Spleen (tissue), 11 donors: Measurements from ENCODE around the gene TCAIM. TPM values are rescaled to one million over a fixed set of nuclear protein-coding genes. Genes with fewer than 3 reads are reported as not detected.

Source experiments
- DNase-seq: peaks from one replicate; pipeline ENCODE4 v3.0.0-alpha.2; 2020
- H3K27ac ChIP-seq, 8 donors: fragments of 200-600 bp; sonication (generic) in 7 of 8; 1 replicate in 4 of 8; 2 replicates in 4 of 8; pipeline versions ENCODE4 v1.5.0 to v1.8.0; 2016 to 2021; ENCODE audit warnings: inconsistent platforms in 4 of 8, mild to moderate bottlenecking in 4 of 8, moderate library complexity in 1 of 8
- H3K27me3 ChIP-seq, 7 donors: fragments of 200-600 bp; sonication (generic) in 6 of 7; replicated peaks in 1 of 7; 1 replicate in 4 of 7; 2 replicates in 3 of 7; pipeline versions ENCODE4 v1.5.0 to v1.8.0; 2016 to 2021; ENCODE audit warnings: inconsistent platforms in 3 of 7, mild to moderate bottlenecking in 1 of 7
- H3K36me3 ChIP-seq, 6 donors: fragments of 200-600 bp; sonication (generic) in 5 of 6; 1 replicate in 4 of 6; 2 replicates in 2 of 6; pipeline versions ENCODE4 v1.5.0 to v1.8.0; 2016 to 2021; ENCODE audit warnings: inconsistent platforms in 2 of 6
- H3K4me1 ChIP-seq, 6 donors: fragments of 200-600 bp; sonication (generic) in 5 of 6; 1 replicate in 3 of 6; 2 replicates in 3 of 6; pipeline versions ENCODE4 v1.5.0 to v1.8.0; 2016 to 2021; ENCODE audit warnings: inconsistent platforms in 3 of 6
- H3K4me3 ChIP-seq, 8 donors: fragments of 200-600 bp; sonication (generic) in 7 of 8; 1 replicate in 4 of 8; 2 replicates in 4 of 8; pipeline versions ENCODE4 v1.5.0 to v1.8.0; 2016 to 2021; ENCODE audit warnings: inconsistent platforms in 4 of 8, mild to moderate bottlenecking in 4 of 8, moderate library complexity in 2 of 8
- H3K9me3 ChIP-seq, 8 donors: fragments of 200-600 bp; sonication (generic) in 7 of 8; 1 replicate in 4 of 8; 2 replicates in 4 of 8; pipeline versions ENCODE4 v1.5.0 to v1.8.0; 2016 to 2021; ENCODE audit warnings: inconsistent platforms in 4 of 8
- CTCF ChIP-seq, 11 experiments: fragments of 200-600 bp in 7 of 11; fragments of 450-650 bp in 4 of 11; sonication (generic) in 4 of 11; IDR thresholded peaks in 8 of 11; conservative IDR thresholded peaks in 3 of 11; 1 replicate in 7 of 11; 2 replicates in 4 of 11; pipeline versions ENCODE4 v1.4.0 to v1.8.0; 2016 to 2021; ENCODE audit warnings: antibody characterized with exemption in 11 of 11, inconsistent platforms in 4 of 11, mild to moderate bottlenecking in 1 of 11
- POLR2A ChIP-seq, 3 donors: fragments of 450-650 bp; IDR thresholded peaks; one replicate each; pipeline ENCODE4 v1.5.1; 2017; ENCODE audit warnings: antibody characterized with exemption in 3 of 3, mild to moderate bottlenecking in 1 of 3
- POLR2AphosphoS5 ChIP-seq, 3 donors: sonication (generic); formaldehyde crosslinking; IDR thresholded peaks; one replicate each; pipeline ENCODE4 v1.5.1; 2017; ENCODE audit warnings: antibody characterized with exemption in 3 of 3
- WGBS, 5 donors: extraction: QIAGEN DNeasy Blood & Tissue Kit in 3 of 5; methylation state at CpG; one replicate each; pipeline versions ENCODE4 v1.1.5 to v1.1.7; 2013 to 2018; 5-methylcytosine and 5-hydroxymethylcytosine counted together
- intact Hi-C: fragments of 100-400 bp; cut with DNase I; formaldehyde crosslinking; loops from one replicate; pipeline ENCODE4 v1.15.0; 2023; ENCODE audit warnings: low total_unique reads
- polyA plus RNA-seq, 3 donors: library from polyadenylated mRNA; stranded (reverse); fragments of 200-250 nt; gene quantifications; one replicate each; pipeline ENCODE4 v1.2.1, GENCODE V29; 2013
- total RNA-seq, 7 donors: library from RNA; depleted of rRNA in 3 of 7; stranded (reverse); fragments of >200 nt in 3 of 7; fragmentation: NEBNext Ultra II Directional in 4 of 7; extraction: Animal tissue kit (Norgen Biotek cat#: 25700) in 4 of 7; gene quantifications; one replicate each; pipeline versions ENCODE4 v1.1.0 to v1.2.1, GENCODE V29; 2016 to 2021
- donor health status: healthy with polysubstance abuse.
- donor health status: DM: no; HTN: no; CAD: no; lungs with moderate emphysema.
- donor health status: DM: no; HTN: no; CAD: no.
- donor health status: Bipolar disorder and iron deficiency.
- donor health status: healthy.
- donor health status: DM: no; HTN: no; CAD: no.
- donor health status: DM: yes; HTN: yes; CAD: no.

TCAIM gene
- total and polyA plus RNA-seq, 10 donors, result 7.2 to 31.7 (median 22.9) TPM

GRCh38 chr3:44292947-44293346 is 45.6 kb upstream of the TCAIM start:
- H3K27ac ChIP-seq, result no peak overlapping the region
- no peaks in the 10 kb centered on the region for H3K4me1 ChIP-seq
- TF ChIP-seq CTCF (IDR thresholded peaks at IDR 0.05 in 8 of 11, conservative IDR thresholded peaks at IDR 0.05 in 3 of 11), result no peak
- TF ChIP-seq POLR2AphosphoS5 (IDR thresholded peaks at IDR 0.05), result no peak
- TF ChIP-seq POLR2A (IDR thresholded peaks at IDR 0.05), result no peak
- WGBS, 5 donors, result 82 to 97% (median 93%) methylated on average over 1 of the region's 1 CpG
- no peak for DNase-seq
- H3K36me3 ChIP-seq, result no peaks in the 10 kb centered on the region
- peaks cover 0 to 21% (median 3%) of the 10 kb centered on the region in 7 donors for H3K27me3 ChIP-seq
- intact Hi-C loops, result no loop called here
- no peaks in the 10 kb centered on the region for H3K9me3 ChIP-seq
- H3K4me3 ChIP-seq, result no peak overlapping the region

GRCh38 chr3:44297255-44297654 is 41.3 kb upstream of the TCAIM start:
- no peaks in the 10 kb centered on the region for H3K36me3 ChIP-seq
- DNase-seq, result no peak
- H3K9me3 ChIP-seq, result no peaks in the 10 kb centered on the region
- H3K4me1 ChIP-seq, result no peaks in the 10 kb centered on the region
- peaks cover 0 to 10% (median 3%) of the 10 kb centered on the region in 7 donors for H3K27me3 ChIP-seq
- H3K4me3 ChIP-seq, result no peak overlapping the region
- no peak overlapping the region for H3K27ac ChIP-seq
- intact Hi-C loops, result no loop called here
- TF ChIP-seq POLR2AphosphoS5 (IDR thresholded peaks at IDR 0.05) (no peak), POLR2A (IDR thresholded peaks at IDR 0.05) (no peak), CTCF (IDR thresholded peaks at IDR 0.05 in 8 of 11, conservative IDR thresholded peaks at IDR 0.05 in 3 of 11) (no peak)

- Histone ChIP-seq H3K4me1 (no peaks in the 10 kb centered on the region), H3K36me3 (no peaks in the 10 kb centered on the region), H3K27ac (no peak overlapping the region), H3K9me3 (no peaks in the 10 kb centered on the region), H3K4me3 (no peak overlapping the region), H3K27me3 (peaks cover 0 to 4% (median 0%) of the 10 kb centered on the region in 7 donors)
- intact Hi-C loops, result no loop called here
- WGBS, 5 donors, result 64 to 85% (median 74%) methylated on average over 3 of the region's 3 CpGs
- no peak for DNase-seq
- TF ChIP-seq POLR2A (IDR thresholded peaks at IDR 0.05) (no peak), CTCF (IDR thresholded peaks at IDR 0.05 in 8 of 11, conservative IDR thresholded peaks at IDR 0.05 in 3 of 11) (no peak), POLR2AphosphoS5 (IDR thresholded peaks at IDR 0.05) (no peak)
Measured at GRCh38 chr3:44301746-44302145, 36.8 kb upstream of the TCAIM start.

GRCh38 chr3:44309500-44309899 is 29.1 kb upstream of the TCAIM start:
- DNase-seq, result no peak
- H3K27ac ChIP-seq, result no peak overlapping the region
- no peaks in the 10 kb centered on the region for H3K9me3 ChIP-seq
- H3K36me3 ChIP-seq, result no peaks in the 10 kb centered on the region
- H3K4me3 ChIP-seq, result no peak overlapping the region
- H3K27me3 ChIP-seq, result peaks cover 0 to 4% (median 0%) of the 10 kb centered on the region in 7 donors
- H3K4me1 ChIP-seq, result no peaks in the 10 kb centered on the region
- intact Hi-C loops, result no loop called here
- no peak for TF ChIP-seq POLR2AphosphoS5 (IDR thresholded peaks at IDR 0.05)
- no peak for TF ChIP-seq CTCF (IDR thresholded peaks at IDR 0.05 in 8 of 11, conservative IDR thresholded peaks at IDR 0.05 in 3 of 11)
- TF ChIP-seq POLR2A (IDR thresholded peaks at IDR 0.05), result no peak
